A549 (cell line): ENCODE data around the gene BTBD6. TPM values are rescaled to one million over a fixed set of nuclear protein-coding genes. Genes with fewer than 3 reads are reported as not detected.
A peak's percentile ranks its signal among the peaks of the same experiment; 100 is the strongest.

Source experiments
- ATAC-seq, 2 experiments: fragments of 200-7000 bp in 1 of 2; fragments of >200 bp in 1 of 2; cut with Nextera tagmentation in 1 of 2; cut with Tn5 transposase in 1 of 2; 3 replicates each; pipeline versions ENCODE4 v1.8.0 to v1.9.1; 2018 to 2020; ENCODE audit warnings: mild to moderate bottlenecking in 1 of 2, moderate library complexity in 1 of 2
- CTCF ChIA-PET: fragments of 300-600 bp; sonication (Branson Sonifier 250); formaldehyde crosslinking; extraction: SDS; loops from one replicate; lab custom pipeline; 2021; ENCODE audit warnings: antibody characterized with exemption, inconsistent platforms; lab: Yijun Ruan, JAX
- POLR2A ChIA-PET: fragments of 350-600 bp; formaldehyde crosslinking; extraction: SDS; loops from one replicate; lab custom pipeline; 2021; ENCODE audit warnings: antibody characterized with exemption, inconsistent platforms; lab: Yijun Ruan, JAX
- DNase-seq, 2 experiments: peaks; one replicate each; pipeline versions ENCODE4 v3.0.0 to v3.0.0-alpha.2; 2011 to 2016; ENCODE audit warnings: low read depth in 1 of 2, low spot score in 1 of 2
- FAIRE-seq: peaks from 2 replicates; lab custom pipeline; 2011; peaks lifted over from hg19 to GRCh38; lab: Jason Lieb, UNC
- H3K27ac ChIP-seq, 2 experiments: fragments of >200 bp; sonication (Bioruptor Twin); formaldehyde crosslinking; 3 replicates each; pipeline ENCODE4 v1.5.1; 2016 to 2017
- H3K4me1 ChIP-seq: fragments of >200 bp; sonication (Bioruptor Twin); formaldehyde crosslinking; 3 replicates; pipeline ENCODE4 v1.6.1; 2016
- H3K4me2 ChIP-seq: fragments of >200 bp; sonication (Bioruptor Twin); formaldehyde crosslinking; 3 replicates; pipeline ENCODE4 v1.6.1; 2016
- H3K4me3 ChIP-seq: fragments of >200 bp; sonication (Bioruptor Twin); formaldehyde crosslinking; 3 replicates; pipeline ENCODE4 v1.5.1; 2016
- H3K9me3 ChIP-seq: fragments of >200 bp; sonication (Bioruptor Twin); formaldehyde crosslinking; 3 replicates; pipeline ENCODE4 v1.6.1; 2016
- FOSB ChIP-seq: fragments of 250-450 bp; sonication (Bioruptor Pico); IDR thresholded peaks from 2 replicates; pipeline ENCODE4 v1.5.0; 2020; ENCODE audit warnings: mild to moderate bottlenecking, moderate library complexity
- FOSL2 ChIP-seq, 2 experiments: fragments of 450-650 bp in 1 of 2; fragments of >200 bp in 1 of 2; sonication (Bioruptor Twin) in 1 of 2; formaldehyde crosslinking; IDR thresholded peaks; 2 replicates each; pipeline versions ENCODE4 v1.5.0 to v1.6.1; 2016 to 2020; ENCODE audit warnings: mild to moderate bottlenecking in 1 of 2, moderate library complexity in 1 of 2
- GATA3 ChIP-seq: IDR thresholded peaks from 2 replicates; pipeline ENCODE4 v1.6.1; 2012; ENCODE audit warnings: borderline replicate concordance
- HDAC2 ChIP-seq: fragments of 200-600 bp; sonication (generic); IDR thresholded peaks from 2 replicates; pipeline ENCODE4 v1.6.1; 2016
- HOXA7 ChIP-seq: fragments of 250-450 bp; sonication (Bioruptor Pico); IDR thresholded peaks from 2 replicates; pipeline ENCODE4 v1.5.0; 2020; ENCODE audit warnings: mild to moderate bottlenecking, moderate library complexity
- JUN ChIP-seq, 2 experiments: fragments of >200 bp; sonication (Bioruptor Twin); formaldehyde crosslinking; IDR thresholded peaks; 2 replicates in 1 of 2; 3 replicates in 1 of 2; pipeline ENCODE4 v1.6.1; 2016 to 2017
- KDM1A ChIP-seq: fragments of 200-600 bp; sonication (generic); IDR thresholded peaks from 2 replicates; pipeline ENCODE4 v1.6.1; 2016; ENCODE audit warnings: low read depth, mild to moderate bottlenecking
- KDM5A ChIP-seq: fragments of 200-600 bp; sonication (generic); IDR thresholded peaks from 2 replicates; pipeline ENCODE4 v1.6.1; 2016; ENCODE audit warnings: antibody characterized with exemption, mild to moderate bottlenecking
- MAFK ChIP-seq: fragments of 450-650 bp; IDR thresholded peaks from 2 replicates; pipeline ENCODE4 v1.6.1; 2014; ENCODE audit not compliant: partially characterized antibody
- POLR2A ChIP-seq: IDR thresholded peaks from 2 replicates; pipeline ENCODE4 v1.6.1; 2012; ENCODE audit warnings: mild to moderate bottlenecking, low read length
- POLR2AphosphoS2 ChIP-seq: conservative IDR thresholded peaks from 2 replicates; pipeline ENCODE4 v1.6.1; 2012; ENCODE audit warnings: low read length, improper control_type of control experiment, inconsistent platforms
- RAD21 ChIP-seq, 2 experiments: fragments of >200 bp in 1 of 2; sonication (Bioruptor Twin) in 1 of 2; formaldehyde crosslinking in 1 of 2; IDR thresholded peaks in 1 of 2; conservative IDR thresholded peaks in 1 of 2; 2 replicates in 1 of 2; 3 replicates in 1 of 2; pipeline ENCODE4 v1.6.1; 2012 to 2018; ENCODE audit warnings: inconsistent platforms in 1 of 2
- RARB ChIP-seq: fragments of 250-450 bp; sonication (Bioruptor Pico); IDR thresholded peaks from 2 replicates; pipeline ENCODE4 v1.8.0; 2021; ENCODE audit warnings: mild to moderate bottlenecking, moderate library complexity
- ZFP36 ChIP-seq: fragments of 450-650 bp; IDR thresholded peaks from 2 replicates; pipeline ENCODE4 v1.6.1; 2014; ENCODE audit warnings: borderline replicate concordance; ENCODE audit not compliant: partially characterized antibody
- ZNF302 ChIP-seq: fragments of 250-450 bp; sonication (Bioruptor Pico); IDR thresholded peaks from 2 replicates; pipeline ENCODE4 v1.9.0; 2021; ENCODE audit warnings: inconsistent platforms, mild to moderate bottlenecking, moderate library complexity
- WGBS: methylation state at CpG from one replicate; pipeline ENCODE4 v1.1.6; 2017; ENCODE audit errors: missing lambda C conversion rate; 5-methylcytosine and 5-hydroxymethylcytosine counted together
- polyA plus RNA-seq, 4 experiments: library from polyadenylated mRNA; depleted of rRNA in 3 of 4; stranded (reverse); fragments of >200 nt; fragmentation: RNase III in 1 of 4; extraction: RNeasy Plus Mini Kit Qiagen cat#74134 plus additional on column Dnase treatment in 1 of 4; gene quantifications; 2 replicates in 3 of 4; 3 replicates in 1 of 4; pipeline ENCODE4 v1.2.3, GENCODE V29; 2011 to 2017
- TF ChIP-seq, protein P1 (sequence below): IDR thresholded peaks from 2 replicates; pipeline ENCODE4 v1.6.1; 2012
- TF ChIP-seq, protein P2 (sequence below): IDR thresholded peaks from 2 replicates; pipeline ENCODE4 v1.6.1; 2012; ENCODE audit warnings: low read depth, borderline replicate concordance
- TF ChIP-seq, protein P3 (sequence below): fragments of >200 bp; sonication (Bioruptor Twin); formaldehyde crosslinking; IDR thresholded peaks from 3 replicates; pipeline ENCODE4 v1.5.1; 2016

The BTBD6 gene
- polyA plus RNA-seq, 2 of the 4 experiments (the other 2 are of a cell fraction): 16.1 to 33.6 TPM

DNA sequence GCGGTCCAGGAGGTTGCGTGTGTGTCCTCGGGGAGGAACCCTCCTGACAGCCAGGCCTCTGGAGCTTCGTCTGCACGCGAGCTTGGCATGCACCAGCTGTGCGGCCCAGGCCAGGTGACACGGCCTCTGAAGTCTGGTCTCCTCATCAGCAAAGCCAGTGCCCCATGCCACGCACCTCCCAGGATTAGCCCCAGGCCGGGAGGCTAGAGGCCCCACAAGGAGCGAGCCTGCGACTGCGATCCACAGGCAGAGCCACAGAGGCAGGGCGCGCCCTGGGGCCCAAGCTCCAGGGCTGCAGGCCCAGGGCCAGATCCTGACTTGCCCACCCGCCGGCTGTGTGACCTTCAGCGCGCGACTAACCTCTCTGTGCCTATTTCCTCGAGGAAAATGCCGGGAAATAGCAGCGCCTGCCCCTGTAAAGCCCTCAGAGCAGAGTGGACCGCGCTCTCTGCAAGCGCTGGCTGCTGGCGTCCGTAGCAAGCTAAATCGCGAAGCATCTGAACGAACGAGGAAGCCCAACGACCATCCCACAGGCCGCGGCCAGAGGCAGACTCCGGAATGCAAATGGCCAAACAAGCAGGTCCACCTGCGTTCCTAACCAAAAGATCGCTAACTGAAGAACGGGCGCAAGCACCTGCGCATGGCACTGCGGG, 492 bp upstream of the BTBD6 start:
- CTCF ChIA-PET: interaction anchor here (0.6 to 1.7 kb wide), 10 partner anchors 11 to 242 kb away, joined by 3 to 6 read pairs (median 4); no protein-coding TSS in a partner anchor
- 60% methylated on average over 33 of the region's 42 CpGs for WGBS
- no peak for DNase-seq
- TF ChIP-seq KDM1A (peak; percentile 98), FOSL2 (IDR thresholded peaks at IDR 0.05) (no peak), FOSL2 (CRISPR knock-in tag; IDR thresholded peaks at IDR 0.05) (no peak), ZFP36 (peak; percentile 91), RAD21 (conservative IDR thresholded peaks at IDR 0.05 in 1 of 2, IDR thresholded peaks at IDR 0.05 in 1 of 2) (no peak), ZNF302 (CRISPR knock-in tag) (no peak), HDAC2 (peak; percentile 90)
- TF ChIP-seq, protein P1, sequence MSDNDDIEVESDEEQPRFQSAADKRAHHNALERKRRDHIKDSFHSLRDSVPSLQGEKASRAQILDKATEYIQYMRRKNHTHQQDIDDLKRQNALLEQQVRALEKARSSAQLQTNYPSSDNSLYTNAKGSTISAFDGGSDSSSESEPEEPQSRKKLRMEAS: peak; percentile 7; the same call in 1 of the 2 replicates
- TF ChIP-seq, protein P2, sequence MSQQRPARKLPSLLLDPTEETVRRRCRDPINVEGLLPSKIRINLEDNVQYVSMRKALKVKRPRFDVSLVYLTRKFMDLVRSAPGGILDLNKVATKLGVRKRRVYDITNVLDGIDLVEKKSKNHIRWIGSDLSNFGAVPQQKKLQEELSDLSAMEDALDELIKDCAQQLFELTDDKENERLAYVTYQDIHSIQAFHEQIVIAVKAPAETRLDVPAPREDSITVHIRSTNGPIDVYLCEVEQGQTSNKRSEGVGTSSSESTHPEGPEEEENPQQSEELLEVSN: peak; percentile 21; the same call in 1 of the 2 replicates
- TF ChIP-seq, all 56 proteins: peak for 5
- Histone ChIP-seq H3K9me3 (no peaks in the 10 kb centered on the region), H3K4me2 (peak overlapping the region; percentile 95), H3K27ac (peak overlapping the region; percentile 94 to 96), H3K4me1 (peaks cover 13% of the 10 kb centered on the region), H3K4me3 (peak overlapping the region; percentile 80)
- POLR2A ChIA-PET: interaction anchor here (1.0 to 1.7 kb wide), 3 partner anchors 19 to 160 kb away, joined by 3 to 12 read pairs (median 3); partner anchors contain the start of gene BRF1
- no peak for FAIRE-seq
- ATAC-seq: peak in 1 of 2 experiments; percentile 47; a peak in 4 of 6 replicates

DNA sequence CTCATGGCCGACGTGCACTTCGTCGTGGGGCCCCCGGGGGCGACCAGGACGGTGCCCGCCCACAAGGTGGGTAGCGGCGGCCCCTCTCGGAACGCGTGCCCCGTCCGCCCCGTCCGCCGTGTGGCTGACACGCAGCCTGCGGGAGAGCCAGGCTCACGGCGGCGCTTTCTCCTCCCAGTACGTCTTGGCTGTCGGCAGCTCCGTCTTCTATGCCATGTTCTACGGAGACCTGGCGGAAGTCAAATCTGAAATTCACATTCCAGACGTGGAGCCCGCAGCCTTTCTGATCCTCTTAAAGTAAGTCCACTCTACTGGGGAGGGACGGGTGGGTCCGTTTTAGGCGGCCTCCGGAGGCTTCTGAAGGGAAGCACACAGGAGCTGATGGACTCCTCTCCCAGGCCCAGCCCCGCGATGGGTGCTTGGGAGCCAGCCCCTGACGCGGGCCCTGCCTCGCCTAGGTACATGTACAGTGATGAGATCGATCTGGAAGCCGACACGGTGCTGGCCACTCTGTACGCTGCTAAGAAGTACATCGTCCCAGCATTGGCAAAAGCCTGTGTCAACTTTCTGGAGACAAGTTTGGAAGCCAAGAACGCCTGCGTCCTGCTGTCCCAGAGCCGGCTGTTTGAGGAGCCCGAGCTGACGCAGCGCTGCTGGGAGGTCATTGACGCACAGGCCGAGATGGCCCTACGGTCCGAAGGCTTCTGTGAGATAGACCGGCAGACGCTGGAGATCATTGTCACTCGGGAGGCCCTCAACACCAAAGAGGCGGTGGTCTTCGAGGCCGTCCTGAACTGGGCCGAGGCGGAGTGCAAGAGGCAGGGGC, 1.1 kb downstream of the BTBD6 start:
- peak overlapping the region; percentile 94 to 96 for H3K27ac ChIP-seq
- peak overlapping the region; percentile 80 for H3K4me3 ChIP-seq
- CTCF ChIA-PET: interaction anchor here (0.5 to 1.7 kb wide), 8 partner anchors 11 to 231 kb away, joined by 3 to 5 read pairs (median 4); no protein-coding TSS in a partner anchor
- POLR2A ChIA-PET: no interaction called here
- peak overlapping the region; percentile 95 for H3K4me2 ChIP-seq
- peak; percentile 7; a peak in 4 of 6 replicates for ATAC-seq
- WGBS: 92% methylated on average over 49 of the region's 62 CpGs
- no peak for FAIRE-seq
- peak in 1 of 2 experiments; percentile 24 for DNase-seq
- H3K9me3 ChIP-seq: no peaks in the 10 kb centered on the region
- 0 out of 5 replicates have a peak, but pooled peaks of 1 of the 2 experiments have one; percentile 8 for TF ChIP-seq JUN (IDR thresholded peaks at IDR 0.05)
- TF ChIP-seq HDAC2: no peak
- peaks cover 13% of the 10 kb centered on the region for H3K4me1 ChIP-seq

DNA sequence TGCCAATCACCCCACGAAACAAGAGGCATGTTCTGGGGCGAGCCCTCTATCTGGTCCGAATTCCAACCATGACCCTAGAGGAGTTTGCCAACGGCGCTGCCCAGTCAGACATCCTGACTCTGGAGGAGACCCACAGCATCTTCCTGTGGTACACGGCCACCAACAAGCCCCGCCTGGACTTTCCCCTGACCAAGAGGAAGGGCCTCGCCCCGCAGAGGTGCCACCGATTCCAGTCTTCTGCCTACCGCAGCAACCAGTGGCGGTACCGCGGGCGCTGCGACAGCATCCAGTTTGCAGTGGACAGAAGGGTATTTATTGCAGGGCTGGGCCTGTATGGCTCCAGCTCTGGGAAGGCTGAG, 1.7 kb downstream of the BTBD6 start:
- FAIRE-seq: no peak
- WGBS: 95% methylated on average over 16 of the region's 16 CpGs

More for the DNA sequence above, 1.7 kb downstream of the BTBD6 start:
- Histone ChIP-seq H3K9me3 (no peaks in the 10 kb centered on the region), H3K4me1 (peaks cover 13% of the 10 kb centered on the region), H3K4me3 (no peak overlapping the region), H3K27ac (no peak overlapping the region), H3K4me2 (no peak overlapping the region)
- POLR2A ChIA-PET: no interaction called here
- CTCF ChIA-PET: interaction anchor here (1.3 to 1.6 kb wide), 3 partner anchors 33 to 160 kb away, joined by 4 to 5 read pairs (median 5); no protein-coding TSS in a partner anchor
- TF ChIP-seq, protein P3, sequence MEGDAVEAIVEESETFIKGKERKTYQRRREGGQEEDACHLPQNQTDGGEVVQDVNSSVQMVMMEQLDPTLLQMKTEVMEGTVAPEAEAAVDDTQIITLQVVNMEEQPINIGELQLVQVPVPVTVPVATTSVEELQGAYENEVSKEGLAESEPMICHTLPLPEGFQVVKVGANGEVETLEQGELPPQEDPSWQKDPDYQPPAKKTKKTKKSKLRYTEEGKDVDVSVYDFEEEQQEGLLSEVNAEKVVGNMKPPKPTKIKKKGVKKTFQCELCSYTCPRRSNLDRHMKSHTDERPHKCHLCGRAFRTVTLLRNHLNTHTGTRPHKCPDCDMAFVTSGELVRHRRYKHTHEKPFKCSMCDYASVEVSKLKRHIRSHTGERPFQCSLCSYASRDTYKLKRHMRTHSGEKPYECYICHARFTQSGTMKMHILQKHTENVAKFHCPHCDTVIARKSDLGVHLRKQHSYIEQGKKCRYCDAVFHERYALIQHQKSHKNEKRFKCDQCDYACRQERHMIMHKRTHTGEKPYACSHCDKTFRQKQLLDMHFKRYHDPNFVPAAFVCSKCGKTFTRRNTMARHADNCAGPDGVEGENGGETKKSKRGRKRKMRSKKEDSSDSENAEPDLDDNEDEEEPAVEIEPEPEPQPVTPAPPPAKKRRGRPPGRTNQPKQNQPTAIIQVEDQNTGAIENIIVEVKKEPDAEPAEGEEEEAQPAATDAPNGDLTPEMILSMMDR: no peak
- TF ChIP-seq HOXA7: no peak
- no peak for TF ChIP-seq FOSB (CRISPR knock-in tag)
- TF ChIP-seq, protein P1: no peak
- no peak for TF ChIP-seq KDM1A
- TF ChIP-seq POLR2A: no peak
- no peak for TF ChIP-seq KDM5A
- no peak for TF ChIP-seq MAFK
- TF ChIP-seq GATA3: no peak
- no peak for TF ChIP-seq RARB (CRISPR knock-in tag)
- TF ChIP-seq POLR2AphosphoS2: no peak
- DNase-seq (no peak), ATAC-seq (no peak)
